ENCODE measurements around the gene ARL4C. TPM values are rescaled to one million over a fixed set of nuclear protein-coding genes. Genes with fewer than 3 reads are reported as not detected.

Gene ARL4C
- total RNA-seq, 1 donor from 2014 or later = 17.4 TPM

DNA sequence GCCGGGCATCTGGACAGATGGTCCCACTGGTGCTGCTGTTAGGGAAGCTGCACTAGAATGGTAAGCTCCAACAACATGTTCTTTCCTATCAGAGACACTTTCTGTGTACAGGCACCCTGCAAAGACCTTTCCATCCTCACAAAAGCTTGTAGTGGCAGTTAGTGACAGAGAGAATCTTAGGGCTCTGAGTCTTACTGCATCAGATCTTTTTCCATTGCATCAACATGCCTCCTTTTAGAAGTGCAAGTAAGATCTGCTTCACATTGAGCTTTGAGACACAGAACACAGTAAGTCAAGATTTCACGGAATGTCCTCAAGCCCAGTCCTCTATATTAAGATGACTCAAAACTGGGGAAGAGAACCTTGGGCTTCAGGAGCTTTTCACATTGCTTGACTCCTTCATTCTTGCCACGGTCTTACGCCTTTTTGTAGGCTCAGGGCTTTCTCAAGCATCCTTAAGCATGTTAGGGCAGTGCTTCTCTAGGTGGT is 52.6 kb downstream of the ARL4C start:
- Histone ChIP-seq H3K9me3 (no peaks in the 10 kb centered on the region), H3K4me3 (no peak overlapping the region), H3K27ac (no peak overlapping the region), H3K4me1 (peaks cover 25% of the 10 kb centered on the region), H3K27me3 (no peaks in the 10 kb centered on the region), H3K36me3 (no peaks in the 10 kb centered on the region)
- DNase-seq (ENCODE audit: extremely low spot score in 2 of 2) = no peak
- intact Hi-C loops (cut with DNase I) = no loop called here
- TF ChIP-seq POLR2A (IDR thresholded peaks at IDR 0.05) = no peak
- TF ChIP-seq, protein P1, sequence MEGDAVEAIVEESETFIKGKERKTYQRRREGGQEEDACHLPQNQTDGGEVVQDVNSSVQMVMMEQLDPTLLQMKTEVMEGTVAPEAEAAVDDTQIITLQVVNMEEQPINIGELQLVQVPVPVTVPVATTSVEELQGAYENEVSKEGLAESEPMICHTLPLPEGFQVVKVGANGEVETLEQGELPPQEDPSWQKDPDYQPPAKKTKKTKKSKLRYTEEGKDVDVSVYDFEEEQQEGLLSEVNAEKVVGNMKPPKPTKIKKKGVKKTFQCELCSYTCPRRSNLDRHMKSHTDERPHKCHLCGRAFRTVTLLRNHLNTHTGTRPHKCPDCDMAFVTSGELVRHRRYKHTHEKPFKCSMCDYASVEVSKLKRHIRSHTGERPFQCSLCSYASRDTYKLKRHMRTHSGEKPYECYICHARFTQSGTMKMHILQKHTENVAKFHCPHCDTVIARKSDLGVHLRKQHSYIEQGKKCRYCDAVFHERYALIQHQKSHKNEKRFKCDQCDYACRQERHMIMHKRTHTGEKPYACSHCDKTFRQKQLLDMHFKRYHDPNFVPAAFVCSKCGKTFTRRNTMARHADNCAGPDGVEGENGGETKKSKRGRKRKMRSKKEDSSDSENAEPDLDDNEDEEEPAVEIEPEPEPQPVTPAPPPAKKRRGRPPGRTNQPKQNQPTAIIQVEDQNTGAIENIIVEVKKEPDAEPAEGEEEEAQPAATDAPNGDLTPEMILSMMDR (IDR thresholded peaks at IDR 0.05) = no peak
- TF ChIP-seq POLR2AphosphoS5 (IDR thresholded peaks at IDR 0.05; ENCODE audit: insufficient read depth in 1 of 2, low read depth in 1 of 2) = no peak
